ENCODE data around the gene SORD. TPM values are rescaled to one million over a fixed set of nuclear protein-coding genes. Genes with fewer than 3 reads are reported as not detected.

SORD gene
- total RNA-seq, 3 donors from 2014 or later: 3.7 to 31.8 (median 12.9) TPM

GRCh38 chr15:45111390-45112142 lies 88.6 kb downstream of the SORD start:
- DNase-seq (ENCODE audit: low spot score in 2 of 2): no peak
- TF ChIP-seq POLR2A (IDR thresholded peaks at IDR 0.05) (no peak), POLR2AphosphoS5 (IDR thresholded peaks at IDR 0.05) (no peak), CTCF (IDR thresholded peaks at IDR 0.05) (no peak)
- peaks cover 14 to 80% of the 10 kb centered on the region in 2 donors for H3K27me3 ChIP-seq
- intact Hi-C loops (cut with DNase I; ENCODE audit: low total_unique reads): no loop called here
- no peak overlapping the region for H3K27ac ChIP-seq
- no peaks in the 10 kb centered on the region for H3K9me3 ChIP-seq
- peak overlapping the region in 1 of 3 donors; percentile 56 for H3K4me3 ChIP-seq
- H3K36me3 ChIP-seq: no peaks in the 10 kb centered on the region
- peaks cover under 1 to 1% of the 10 kb centered on the region in 2 donors for H3K4me1 ChIP-seq

DNA sequence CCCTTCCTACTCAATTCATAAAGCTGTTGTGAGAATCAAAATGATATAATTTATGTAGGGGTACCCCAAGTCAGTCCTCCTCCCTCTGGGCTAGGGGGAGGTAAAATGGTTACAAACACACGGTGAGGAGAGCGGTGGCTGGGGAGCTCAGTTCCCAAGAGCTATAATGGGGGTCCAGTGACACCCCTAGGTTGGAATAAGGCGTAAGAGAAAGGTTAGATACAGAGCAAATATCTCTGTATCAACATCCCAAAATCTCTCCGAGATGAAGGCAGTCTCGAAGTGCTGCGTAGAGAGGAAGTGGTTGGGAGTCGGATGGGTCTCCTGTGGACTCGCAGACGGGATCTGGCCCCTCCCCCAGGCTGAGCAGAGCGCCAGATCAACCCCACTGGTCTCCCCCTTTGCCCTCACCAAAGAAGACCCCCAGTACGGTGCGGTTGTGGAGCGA lies 89.2 kb downstream of the SORD start:
- no peaks in the 10 kb centered on the region for H3K36me3 ChIP-seq
- intact Hi-C loops (cut with DNase I; ENCODE audit: low total_unique reads): no loop called here
- no peak for DNase-seq (ENCODE audit: low spot score in 2 of 2)
- H3K9me3 ChIP-seq: no peaks in the 10 kb centered on the region
- H3K4me1 ChIP-seq: peaks cover 7% of the 10 kb centered on the region in 2 donors
- H3K27me3 ChIP-seq: peaks cover 14 to 80% of the 10 kb centered on the region in 2 donors
- TF ChIP-seq CTCF (IDR thresholded peaks at IDR 0.05): no peak
- TF ChIP-seq POLR2A (IDR thresholded peaks at IDR 0.05): no peak
- TF ChIP-seq POLR2AphosphoS5 (IDR thresholded peaks at IDR 0.05): no peak
- H3K4me3 ChIP-seq: peak overlapping the region in 2 of 3 donors; percentile 21 to 56
- H3K27ac ChIP-seq: no peak overlapping the region

DNA sequence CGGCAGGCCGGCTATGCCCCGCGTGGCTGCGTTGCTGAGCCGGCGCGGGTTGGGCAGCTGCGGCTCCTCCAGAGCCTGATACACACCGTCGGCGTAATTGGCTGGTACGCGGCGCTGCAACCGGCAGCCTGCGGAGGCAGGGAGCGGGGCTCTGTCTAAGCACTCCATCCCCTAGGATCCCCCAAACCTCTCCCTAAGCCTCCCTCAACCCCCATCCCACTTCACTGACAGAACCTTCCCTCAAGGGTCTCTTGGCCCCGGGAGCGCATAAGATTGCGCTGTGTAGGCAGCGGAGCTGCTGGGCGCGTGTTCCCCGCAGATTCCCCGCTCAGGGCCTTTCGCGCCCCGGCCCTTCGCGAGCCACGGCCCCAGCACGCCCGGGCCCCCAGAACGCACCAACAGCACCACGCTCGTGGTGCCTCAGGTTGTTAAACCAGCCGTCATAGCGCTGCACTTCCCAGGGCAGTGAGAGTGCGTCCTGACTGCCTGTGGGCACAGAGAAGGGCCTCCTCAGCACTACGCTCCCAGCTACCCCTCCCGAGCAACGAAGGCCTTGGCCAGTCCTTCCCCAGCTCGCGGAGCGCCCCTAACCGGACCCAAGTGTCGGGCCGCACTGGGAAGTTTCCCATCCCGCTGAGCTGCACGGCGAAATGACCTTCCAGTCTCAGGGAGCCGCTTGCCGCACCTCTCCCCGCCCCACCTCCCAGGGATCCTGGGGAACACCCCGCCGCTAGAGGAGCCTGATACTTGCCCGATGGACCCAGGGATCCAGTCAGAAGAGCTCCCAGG lies 89.8 kb downstream of the SORD start:
- no peak for TF ChIP-seq CTCF (IDR thresholded peaks at IDR 0.05)
- TF ChIP-seq POLR2AphosphoS5 (IDR thresholded peaks at IDR 0.05): no peak
- no peak for TF ChIP-seq POLR2A (IDR thresholded peaks at IDR 0.05)
- peak overlapping the region in 2 of 3 donors; percentile 21 to 56 for H3K4me3 ChIP-seq
- H3K27ac ChIP-seq: no peak overlapping the region
- H3K36me3 ChIP-seq: no peaks in the 10 kb centered on the region
- peaks cover 14 to 86% of the 10 kb centered on the region in 2 donors for H3K27me3 ChIP-seq
- no peak for DNase-seq (ENCODE audit: low spot score in 2 of 2)
- H3K9me3 ChIP-seq: no peaks in the 10 kb centered on the region
- H3K4me1 ChIP-seq: peaks cover 7 to 8% of the 10 kb centered on the region in 2 donors
- intact Hi-C loops (cut with DNase I; ENCODE audit: low total_unique reads): no loop called here

DNA sequence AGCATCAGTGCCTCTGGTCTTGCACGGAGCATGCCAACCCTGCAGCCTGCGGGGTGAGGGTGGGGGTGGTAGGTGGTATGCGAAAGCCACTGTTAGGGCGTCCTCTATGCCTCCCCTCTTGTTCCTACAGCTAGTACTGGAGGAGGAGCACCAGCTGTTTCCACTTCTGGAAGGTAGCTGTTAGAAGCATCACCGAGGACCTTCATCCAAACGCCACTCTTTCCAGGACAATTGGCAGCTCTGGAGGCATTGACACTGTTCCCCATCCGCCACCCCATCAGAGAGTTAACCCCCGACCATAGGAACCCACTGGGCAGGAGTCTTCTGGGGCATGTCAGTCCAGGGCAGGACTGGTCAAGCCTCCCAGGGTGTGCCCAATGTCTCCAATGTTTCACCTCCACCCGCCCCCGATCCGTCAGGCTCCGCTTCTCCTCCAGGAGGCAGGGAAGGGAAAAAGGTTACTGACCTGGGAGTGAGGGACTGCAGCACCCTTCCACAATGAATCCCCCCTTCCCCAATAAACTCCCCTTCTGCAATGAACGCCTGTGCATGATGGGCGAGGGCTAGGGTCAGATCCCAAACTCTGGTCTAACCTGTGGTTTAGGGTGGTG lies 90.5 kb downstream of the SORD start:
- TF ChIP-seq POLR2AphosphoS5 (IDR thresholded peaks at IDR 0.05) (no peak), CTCF (IDR thresholded peaks at IDR 0.05) (no peak), POLR2A (IDR thresholded peaks at IDR 0.05) (no peak)
- Histone ChIP-seq H3K27me3 (peaks cover 14 to 86% of the 10 kb centered on the region in 2 donors), H3K27ac (no peak overlapping the region), H3K4me3 (peak overlapping the region in 2 of 3 donors; percentile 21 to 56), H3K36me3 (no peaks in the 10 kb centered on the region), H3K4me1 (peaks cover 7 to 8% of the 10 kb centered on the region in 2 donors), H3K9me3 (no peaks in the 10 kb centered on the region)
- intact Hi-C loops (cut with DNase I; ENCODE audit: low total_unique reads): no loop called here
- no peak for DNase-seq (ENCODE audit: low spot score in 2 of 2)
